ENCODE data around the gene HOXC4. TPM values are rescaled to one million over a fixed set of nuclear protein-coding genes. Genes with fewer than 3 reads are reported as not detected.

The HOXC4 gene
- polyA plus RNA-seq, 1 experiment = 0.93 TPM

GRCh38 chr12:54051026-54051842 lies 2.4 kb upstream of the HOXC4 start:
- POLR2A ChIA-PET = interaction anchor here (0.5 kb wide), 1 partner anchor 122 kb away, joined by 3 read pairs; no protein-coding TSS in a partner anchor

GRCh38 chr12:54051874-54052437 lies 1.7 kb upstream of the HOXC4 start:
- H3K4me3 ChIP-seq (ENCODE audit: low read depth, low read length) = no peak overlapping the region
- H3K36me3 ChIP-seq (ENCODE audit: control insufficient read depth, insufficient read depth, low read length) = no peaks in the 10 kb centered on the region
- no peak for TF ChIP-seq CTCF (IDR thresholded peaks at IDR 0.05; ENCODE audit: insufficient read depth, low read depth, low read length)
- no peak for DNase-seq (ENCODE audit: low read depth)
- ChIA-PET CTCF (interaction anchor here (0.9 to 4.4 kb wide), 5 partner anchors 9 to 66 kb away, joined by 3 to 15 read pairs (median 3); partner anchors contain the start of genes HOXC10 and HOXC5), POLR2A (no interaction called here)
- H3K27me3 ChIP-seq (ENCODE audit: control insufficient read depth, insufficient read depth, low read length) = peaks cover 25% of the 10 kb centered on the region

More at GRCh38 chr12:54051026-54051842, 2.4 kb upstream of the HOXC4 start:
- Histone ChIP-seq H3K4me3 (ENCODE audit: low read depth, low read length) (no peak overlapping the region), H3K27me3 (ENCODE audit: control insufficient read depth, insufficient read depth, low read length) (peaks cover 29% of the 10 kb centered on the region), H3K36me3 (ENCODE audit: control insufficient read depth, insufficient read depth, low read length) (no peaks in the 10 kb centered on the region)
- no peak for TF ChIP-seq CTCF (IDR thresholded peaks at IDR 0.05; ENCODE audit: insufficient read depth, low read depth, low read length)
- no peak for DNase-seq (ENCODE audit: low read depth)
- CTCF ChIA-PET = interaction anchor here (0.9 to 4.4 kb wide), 4 partner anchors 13 to 139 kb away, joined by 3 to 15 read pairs (median 6); partner anchors contain the start of genes HOXC5 and SMUG1

GRCh38 chr12:54052438-54053002 lies 1.1 kb upstream of the HOXC4 start:
- no peak for DNase-seq (ENCODE audit: low read depth)
- ChIA-PET POLR2A (no interaction called here), CTCF (interaction anchor here (0.9 to 4.4 kb wide), 4 partner anchors 9 to 67 kb away, joined by 3 to 15 read pairs (median 4); partner anchors contain the start of genes HOXC10 and HOXC5)
- TF ChIP-seq CTCF (IDR thresholded peaks at IDR 0.05; ENCODE audit: insufficient read depth, low read depth, low read length) = no peak
- no peaks in the 10 kb centered on the region for H3K36me3 ChIP-seq (ENCODE audit: control insufficient read depth, insufficient read depth, low read length)
- H3K27me3 ChIP-seq (ENCODE audit: control insufficient read depth, insufficient read depth, low read length) = peaks cover 23% of the 10 kb centered on the region
- H3K4me3 ChIP-seq (ENCODE audit: low read depth, low read length) = no peak overlapping the region

GRCh38 chr12:54053003-54053750 lies 458 bp upstream of the HOXC4 start:
- POLR2A ChIA-PET = no interaction called here

More at GRCh38 chr12:54053003-54053750, 458 bp upstream of the HOXC4 start:
- TF ChIP-seq CTCF (IDR thresholded peaks at IDR 0.05; ENCODE audit: insufficient read depth, low read depth, low read length) = no peak
- Histone ChIP-seq H3K36me3 (ENCODE audit: control insufficient read depth, insufficient read depth, low read length) (no peaks in the 10 kb centered on the region), H3K4me3 (ENCODE audit: low read depth, low read length) (peak overlapping the region; percentile 9; the same call in 1 of the 2 replicates), H3K27me3 (ENCODE audit: control insufficient read depth, insufficient read depth, low read length) (peaks cover 23% of the 10 kb centered on the region)
- CTCF ChIA-PET = interaction anchor here (0.9 to 4.4 kb wide), 4 partner anchors 8 to 68 kb away, joined by 3 to 15 read pairs (median 4); partner anchors contain the start of genes HOXC10 and HOXC5
- no peak for DNase-seq (ENCODE audit: low read depth)
